C4-2B (cell line): Measurements from ENCODE around the gene SLC3A2.

Source experiments
- ZFX ChIP-seq: fragments of 450-650 bp; IDR thresholded peaks from 2 replicates; pipeline ENCODE4 v1.6.1; 2017
- TF ChIP-seq, protein P1 (sequence below): fragments of 450-650 bp; conservative IDR thresholded peaks from 2 replicates; pipeline ENCODE4 v1.5.1; 2017; ENCODE audit warnings: mild to moderate bottlenecking

DNA sequence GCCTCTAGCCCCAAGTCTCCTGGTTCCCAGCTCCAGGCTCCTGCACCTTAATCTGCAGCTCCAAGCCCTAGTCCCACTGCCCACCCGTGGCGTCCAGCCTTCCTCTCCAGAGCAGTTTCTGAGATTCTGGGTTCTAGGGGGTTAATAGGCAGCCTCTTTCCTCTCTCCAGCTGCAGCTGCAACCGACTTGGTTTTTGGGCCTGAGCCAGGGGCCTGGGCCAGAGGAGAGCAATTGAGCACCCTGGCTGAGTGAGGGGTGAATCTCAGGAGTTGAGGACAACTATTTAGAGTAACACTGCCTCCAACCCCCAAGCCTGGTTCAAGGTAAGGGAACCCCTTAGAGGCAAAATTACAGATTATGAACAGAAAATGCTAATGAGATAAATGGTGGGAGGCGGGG is 49.5 kb downstream of the SLC3A2 start:
- TF ChIP-seq, protein P1, sequence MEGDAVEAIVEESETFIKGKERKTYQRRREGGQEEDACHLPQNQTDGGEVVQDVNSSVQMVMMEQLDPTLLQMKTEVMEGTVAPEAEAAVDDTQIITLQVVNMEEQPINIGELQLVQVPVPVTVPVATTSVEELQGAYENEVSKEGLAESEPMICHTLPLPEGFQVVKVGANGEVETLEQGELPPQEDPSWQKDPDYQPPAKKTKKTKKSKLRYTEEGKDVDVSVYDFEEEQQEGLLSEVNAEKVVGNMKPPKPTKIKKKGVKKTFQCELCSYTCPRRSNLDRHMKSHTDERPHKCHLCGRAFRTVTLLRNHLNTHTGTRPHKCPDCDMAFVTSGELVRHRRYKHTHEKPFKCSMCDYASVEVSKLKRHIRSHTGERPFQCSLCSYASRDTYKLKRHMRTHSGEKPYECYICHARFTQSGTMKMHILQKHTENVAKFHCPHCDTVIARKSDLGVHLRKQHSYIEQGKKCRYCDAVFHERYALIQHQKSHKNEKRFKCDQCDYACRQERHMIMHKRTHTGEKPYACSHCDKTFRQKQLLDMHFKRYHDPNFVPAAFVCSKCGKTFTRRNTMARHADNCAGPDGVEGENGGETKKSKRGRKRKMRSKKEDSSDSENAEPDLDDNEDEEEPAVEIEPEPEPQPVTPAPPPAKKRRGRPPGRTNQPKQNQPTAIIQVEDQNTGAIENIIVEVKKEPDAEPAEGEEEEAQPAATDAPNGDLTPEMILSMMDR, result no peak
- TF ChIP-seq ZFX, result no peak
